ENCODE data around the gene YIF1B. TPM values are rescaled to one million over a fixed set of nuclear protein-coding genes. Genes with fewer than 3 reads are reported as not detected.
A peak's percentile ranks its signal among the peaks of the same experiment; 100 is the strongest.

Gene YIF1B
- total and polyA plus RNA-seq, 8 donors: 6.9 to 32.3 (median 14.3) TPM

DNA sequence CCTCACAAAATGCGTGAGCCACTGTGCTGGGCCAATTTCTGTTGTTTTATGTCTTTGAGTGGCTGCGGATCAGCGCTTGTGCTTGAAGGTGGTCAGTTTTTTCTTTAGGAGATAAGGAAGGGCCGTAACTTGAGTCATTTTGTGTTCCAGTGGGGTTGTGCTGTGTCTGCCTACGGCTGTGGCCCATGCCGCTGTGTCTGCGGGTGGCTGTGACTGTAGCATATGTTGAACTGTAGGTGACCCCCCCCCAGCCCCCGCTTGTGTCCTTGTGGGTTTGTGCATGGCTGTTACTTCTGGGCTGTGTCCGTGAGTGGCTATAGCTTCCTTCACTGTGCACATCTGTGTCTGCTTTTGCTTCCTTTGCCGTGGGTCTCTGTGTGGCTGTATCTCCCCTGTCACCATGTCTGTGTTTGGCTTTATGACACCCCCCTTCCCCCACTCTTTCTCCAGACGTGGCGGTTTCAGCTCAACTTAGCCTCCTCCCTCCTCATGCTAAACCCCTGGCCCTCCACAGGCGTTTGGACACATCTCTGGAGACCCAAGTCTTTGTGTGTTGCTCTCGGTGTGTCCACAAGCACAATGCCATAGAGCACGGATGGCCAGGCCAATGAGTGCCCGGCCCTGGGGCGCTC lies 60.2 kb downstream of the YIF1B start:
- Histone ChIP-seq H3K27ac (peak overlapping the region in 3 of 4 donors; percentile 5 to 44 (median 31)), H3K4me3 (peak overlapping the region; percentile 26 to 59 (median 34)), H3K4me1 (peaks cover 0 to 15% (median 5%) of the 10 kb centered on the region in 3 donors), H3K36me3 (no peaks in the 10 kb centered on the region), H3K9me3 (no peaks in the 10 kb centered on the region), H3K27me3 (no peaks in the 10 kb centered on the region)
- FAIRE-seq: no peak
- intact Hi-C loops (cut with DNase I): no loop called here
- WGBS, 2 donors: 44 to 50% methylated on average over 17 of the region's 17 CpGs
- peak in 1 of 6 donors; percentile 50 for DNase-seq
- TF ChIP-seq, protein P1, sequence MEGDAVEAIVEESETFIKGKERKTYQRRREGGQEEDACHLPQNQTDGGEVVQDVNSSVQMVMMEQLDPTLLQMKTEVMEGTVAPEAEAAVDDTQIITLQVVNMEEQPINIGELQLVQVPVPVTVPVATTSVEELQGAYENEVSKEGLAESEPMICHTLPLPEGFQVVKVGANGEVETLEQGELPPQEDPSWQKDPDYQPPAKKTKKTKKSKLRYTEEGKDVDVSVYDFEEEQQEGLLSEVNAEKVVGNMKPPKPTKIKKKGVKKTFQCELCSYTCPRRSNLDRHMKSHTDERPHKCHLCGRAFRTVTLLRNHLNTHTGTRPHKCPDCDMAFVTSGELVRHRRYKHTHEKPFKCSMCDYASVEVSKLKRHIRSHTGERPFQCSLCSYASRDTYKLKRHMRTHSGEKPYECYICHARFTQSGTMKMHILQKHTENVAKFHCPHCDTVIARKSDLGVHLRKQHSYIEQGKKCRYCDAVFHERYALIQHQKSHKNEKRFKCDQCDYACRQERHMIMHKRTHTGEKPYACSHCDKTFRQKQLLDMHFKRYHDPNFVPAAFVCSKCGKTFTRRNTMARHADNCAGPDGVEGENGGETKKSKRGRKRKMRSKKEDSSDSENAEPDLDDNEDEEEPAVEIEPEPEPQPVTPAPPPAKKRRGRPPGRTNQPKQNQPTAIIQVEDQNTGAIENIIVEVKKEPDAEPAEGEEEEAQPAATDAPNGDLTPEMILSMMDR (IDR thresholded peaks at IDR 0.05): no peak
- ATAC-seq: peak; percentile 12 to 42 (median 36)

DNA sequence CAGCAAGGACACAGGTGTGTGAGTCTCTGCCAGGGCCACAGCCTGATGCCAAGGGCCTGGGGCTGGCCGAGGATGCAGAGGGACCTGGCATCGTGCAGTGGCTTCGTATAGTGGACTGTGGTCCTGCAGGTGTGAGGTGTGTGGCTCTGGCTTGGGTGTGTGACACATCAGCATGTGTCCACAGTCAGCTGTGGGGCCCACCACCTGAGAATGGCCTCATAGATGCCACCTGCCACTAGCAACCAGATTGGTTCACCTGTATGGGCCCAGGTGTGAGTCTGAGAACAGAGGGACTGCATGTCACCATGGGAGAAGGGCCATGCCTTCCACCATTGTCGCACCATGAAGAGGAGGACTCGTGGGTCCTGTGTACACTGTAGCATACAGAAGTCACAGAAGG lies 62.0 kb downstream of the YIF1B start:
- H3K27ac ChIP-seq: no peak overlapping the region
- no peaks in the 10 kb centered on the region for H3K36me3 ChIP-seq
- no peak for FAIRE-seq
- no peaks in the 10 kb centered on the region for H3K9me3 ChIP-seq
- DNase-seq: no peak
- no peak overlapping the region for H3K4me3 ChIP-seq
- intact Hi-C loops (cut with DNase I): no loop called here
- TF ChIP-seq, protein P1 (IDR thresholded peaks at IDR 0.05): no peak
- 81 to 88% methylated on average over 5 of the region's 5 CpGs for WGBS, 2 donors
- no peaks in the 10 kb centered on the region for H3K27me3 ChIP-seq
- no peak for ATAC-seq
- H3K4me1 ChIP-seq: peaks cover 0 to 15% (median 5%) of the 10 kb centered on the region in 3 donors

Other genes with a start within 250 kb of the YIF1B start
- gene DPF1, start 91.7 kb downstream of the YIF1B start, total RNA-seq: under 1 TPM in 1 of 6 donors, not detected in 5; 0.37 TPM
- under 1 TPM; 0.19 to 0.26 TPM for gene DPF1, start 91.7 kb downstream of the YIF1B start, polyA plus RNA-seq
- 10 to 100 TPM in 1 of 6 donors, 1 to 10 TPM in 5; 6.9 to 15.2 (median 8.1) TPM for gene PPP1R14A, start 59.6 kb downstream of the YIF1B start, total RNA-seq
- 10 to 100 TPM; 31.4 to 42.8 TPM for gene PPP1R14A, start 59.6 kb downstream of the YIF1B start, polyA plus RNA-seq
- 100 to 1,000 TPM; 121 to 239 (median 152) TPM for gene SPINT2, start 51.4 kb downstream of the YIF1B start, total RNA-seq
- gene SPINT2, start 51.4 kb downstream of the YIF1B start, polyA plus RNA-seq: 100 to 1,000 TPM; 178 to 337 TPM
- gene C19orf33, start 11.7 kb downstream of the YIF1B start, total RNA-seq: 1 to 10 TPM in 5 of 6 donors, under 1 TPM in 1; 0.59 to 6.7 (median 3.0) TPM
- gene C19orf33, start 11.7 kb downstream of the YIF1B start, polyA plus RNA-seq: 10 to 100 TPM; 13.1 to 19.4 TPM
- 1 to 10 TPM; 5.0 to 8.7 (median 6.5) TPM for gene KCNK6, start 3.9 kb upstream of the YIF1B start, total RNA-seq
- gene KCNK6, start 3.9 kb upstream of the YIF1B start, polyA plus RNA-seq: 1 to 10 TPM; 3.9 to 9.5 TPM
- gene CATSPERG, start 19.9 kb upstream of the YIF1B start, total RNA-seq: 1 to 10 TPM; 1.0 to 4.7 (median 2.8) TPM
- 1 to 10 TPM; 3.1 to 6.9 TPM for gene CATSPERG, start 19.9 kb upstream of the YIF1B start, polyA plus RNA-seq
- 10 to 100 TPM; 45.0 to 71.3 (median 58.7) TPM for gene PSMD8, start 58.6 kb upstream of the YIF1B start, total RNA-seq
- 10 to 100 TPM; 25.3 to 76.0 TPM for gene PSMD8, start 58.6 kb upstream of the YIF1B start, polyA plus RNA-seq
- gene GGN, start 72.1 kb upstream of the YIF1B start, total RNA-seq: under 1 TPM in 4 of 6 donors, not detected in 2; 0.23 to 0.44 (median 0.26) TPM
- gene GGN, start 72.1 kb upstream of the YIF1B start, polyA plus RNA-seq: 1 to 10 TPM in 1 of 2 donors, under 1 TPM in 1; 0.30 to 2.2 TPM
- 1 to 10 TPM in 3 of 6 donors, under 1 TPM in 3; 0.37 to 3.1 (median 0.96) TPM for gene SPRED3, start 72.8 kb upstream of the YIF1B start, total RNA-seq
- 1 to 10 TPM in 1 of 2 donors, under 1 TPM in 1; 0.80 to 5.2 TPM for gene SPRED3, start 72.8 kb upstream of the YIF1B start, polyA plus RNA-seq
- gene FAM98C, start 87.1 kb upstream of the YIF1B start, total RNA-seq: 10 to 100 TPM; 11.3 to 18.9 (median 15.5) TPM
- 10 to 100 TPM; 20.6 to 26.7 TPM for gene FAM98C, start 87.1 kb upstream of the YIF1B start, polyA plus RNA-seq
- gene RASGRP4, start 110.3 kb upstream of the YIF1B start, total RNA-seq: 1 to 10 TPM in 2 of 6 donors, under 1 TPM in 4; 0.20 to 1.3 (median 0.48) TPM
- gene RASGRP4, start 110.3 kb upstream of the YIF1B start, polyA plus RNA-seq: under 1 TPM; 0.40 to 0.53 TPM
- 1 to 10 TPM in 1 of 6 donors, under 1 TPM in 5; 0.19 to 1.0 (median 0.37) TPM for gene RYR1, start 117.7 kb upstream of the YIF1B start, total RNA-seq
- gene RYR1, start 117.7 kb upstream of the YIF1B start, polyA plus RNA-seq: 1 to 10 TPM in 1 of 2 donors, under 1 TPM in 1; 0.68 to 1.4 TPM

All from pancreas (tissue), 10 donors.